ENCODE data around the gene CACNB2.
"Not testable (repeated sequence)": the region's sequence is repeated elsewhere in the genome, so short reads cannot be mapped to it uniquely, and the experiment has no call there.

CACNB2 gene

GRCh38 chr10:18533896-18534295 lies 393.7 kb downstream of the CACNB2 start:
- no peak for DNase-seq

DNA sequence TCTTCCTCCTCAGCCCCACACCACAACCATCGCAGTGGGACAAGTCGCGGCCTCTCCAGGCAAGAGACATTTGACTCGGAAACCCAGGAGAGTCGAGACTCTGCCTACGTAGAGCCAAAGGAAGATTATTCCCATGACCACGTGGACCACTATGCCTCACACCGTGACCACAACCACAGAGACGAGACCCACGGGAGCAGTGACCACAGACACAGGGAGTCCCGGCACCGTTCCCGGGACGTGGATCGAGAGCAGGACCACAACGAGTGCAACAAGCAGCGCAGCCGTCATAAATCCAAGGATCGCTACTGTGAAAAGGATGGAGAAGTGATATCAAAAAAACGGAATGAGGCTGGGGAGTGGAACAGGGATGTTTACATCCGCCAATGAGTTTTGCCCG lies 399.1 kb downstream of the CACNB2 start:
- DNase-seq, result no peak

DNA sequence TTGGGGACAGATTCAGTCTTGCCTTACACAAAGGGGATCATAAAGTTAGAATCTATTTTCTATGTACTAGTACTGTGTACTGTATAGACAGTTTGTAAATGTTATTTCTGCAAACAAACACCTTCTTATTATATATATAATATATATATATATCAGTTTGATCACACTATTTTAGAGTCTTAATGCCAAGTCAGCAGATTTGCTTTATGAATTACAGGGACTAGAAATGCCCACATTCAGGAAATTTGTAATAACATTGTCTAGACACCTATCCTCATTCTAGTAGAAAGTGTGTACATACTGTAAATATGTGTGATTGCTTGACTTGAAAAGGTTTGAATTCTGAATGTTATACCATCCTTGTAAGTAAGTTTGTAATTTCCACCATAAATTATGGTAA lies 400.0 kb downstream of the CACNB2 start:
- no peak for DNase-seq

DNA sequence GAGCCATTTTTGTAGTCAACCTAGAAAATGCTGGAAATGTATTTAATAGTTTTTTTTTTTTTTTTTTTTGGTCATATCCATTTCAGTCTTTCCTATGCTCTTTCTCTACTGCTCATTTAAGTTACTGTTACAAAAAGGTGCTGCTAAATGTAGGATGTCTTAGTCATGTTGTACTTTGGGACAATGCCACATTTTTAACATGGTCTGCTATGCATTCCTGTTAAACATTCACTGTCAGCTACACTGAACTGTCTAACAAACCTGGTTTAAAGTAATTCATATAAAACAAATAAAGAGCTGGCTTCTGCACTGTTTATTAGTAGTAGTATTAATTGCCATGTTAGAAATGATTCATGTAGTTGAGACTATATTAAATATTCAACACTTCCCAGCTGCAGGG lies 402.6 kb downstream of the CACNB2 start:
- no peak for DNase-seq

GRCh38 chr10:18545621-18546305 lies 405.5 kb downstream of the CACNB2 start:
- DNase-seq, result no peak

DNA sequence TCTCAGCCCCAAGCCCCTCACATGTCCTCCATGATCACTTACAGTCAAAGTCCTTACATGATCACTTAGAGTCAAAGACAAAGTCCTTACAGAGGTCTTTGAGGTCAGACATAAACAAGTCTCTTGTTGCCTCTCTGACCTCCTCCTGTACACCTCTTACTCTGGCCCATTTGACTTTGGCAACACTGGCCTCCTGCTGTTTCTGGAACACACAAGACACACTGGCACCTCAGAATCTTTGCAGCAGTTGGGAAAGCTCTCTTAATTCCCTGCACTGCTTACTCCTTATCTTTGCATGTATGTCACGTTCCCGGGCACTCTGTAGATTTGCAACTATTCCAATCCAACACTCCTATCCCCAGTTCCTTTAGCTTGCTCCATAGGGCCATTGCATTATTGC lies 408.9 kb downstream of the CACNB2 start:
- DNase-seq, result no peak

- no peak for DNase-seq
These were observed 411.2 kb downstream of the CACNB2 start for GRCh38 chr10:18551473-18551872.

GRCh38 chr10:18554479-18554878 lies 414.3 kb downstream of the CACNB2 start:
- DNase-seq, result no peak

GRCh38 chr10:18556522-18557147 lies 416.4 kb downstream of the CACNB2 start:
- DNase-seq, result no peak

GRCh38 chr10:18557960-18558359 lies 417.7 kb downstream of the CACNB2 start:
- DNase-seq, result no peak

GRCh38 chr10:18561861-18562551 lies 421.8 kb downstream of the CACNB2 start:
- no peak for DNase-seq

GRCh38 chr10:18563003-18563726 lies 422.9 kb downstream of the CACNB2 start:
- DNase-seq, result no peak

- no peak for DNase-seq
These were observed 424.8 kb downstream of the CACNB2 start for GRCh38 chr10:18565006-18565405.

- no peak for DNase-seq
These were observed 426.0 kb downstream of the CACNB2 start for GRCh38 chr10:18566177-18566576.

DNA sequence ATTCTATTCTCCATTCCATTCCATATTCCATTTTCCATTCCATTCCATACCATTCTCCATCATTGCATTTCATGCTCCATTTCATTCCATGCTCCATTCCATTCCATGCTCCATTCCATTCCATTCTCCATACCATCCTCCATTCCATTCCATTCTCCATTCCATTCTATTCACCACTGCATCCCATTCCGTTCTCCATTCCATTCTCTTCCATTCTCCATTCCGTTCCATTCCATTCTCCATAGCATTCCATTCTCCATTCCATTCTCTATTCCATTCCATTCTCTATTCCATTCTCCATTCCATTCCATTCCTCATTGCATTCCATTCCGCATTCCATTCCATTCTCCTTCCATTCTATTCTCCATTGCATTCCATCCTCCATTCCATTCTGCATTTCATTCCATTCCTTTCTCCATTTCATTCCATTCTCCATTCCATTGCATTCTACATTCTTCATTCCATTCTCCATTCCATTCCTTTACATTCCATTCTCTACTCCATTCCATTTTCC lies 427.2 kb downstream of the CACNB2 start:
- no peak for DNase-seq

DNA sequence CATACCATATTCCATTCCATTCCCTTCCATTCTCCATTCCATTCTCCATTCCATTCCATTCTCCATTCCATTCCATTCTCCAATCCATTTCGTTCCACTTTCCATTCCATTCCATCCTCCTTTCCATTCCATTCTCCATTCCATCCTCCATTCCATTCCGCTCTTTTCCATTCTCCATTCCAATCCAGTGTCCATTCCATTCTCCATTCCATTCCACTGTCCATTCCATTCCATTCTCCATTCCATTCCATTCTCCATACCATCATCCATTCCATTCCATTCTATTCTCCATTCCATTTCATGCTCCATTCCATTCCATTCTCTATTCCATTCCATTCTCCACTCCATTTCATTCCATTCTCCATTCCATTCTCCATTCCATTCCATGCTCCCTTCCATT lies 430.2 kb downstream of the CACNB2 start:
- DNase-seq, result not testable (repeated sequence)

DNA sequence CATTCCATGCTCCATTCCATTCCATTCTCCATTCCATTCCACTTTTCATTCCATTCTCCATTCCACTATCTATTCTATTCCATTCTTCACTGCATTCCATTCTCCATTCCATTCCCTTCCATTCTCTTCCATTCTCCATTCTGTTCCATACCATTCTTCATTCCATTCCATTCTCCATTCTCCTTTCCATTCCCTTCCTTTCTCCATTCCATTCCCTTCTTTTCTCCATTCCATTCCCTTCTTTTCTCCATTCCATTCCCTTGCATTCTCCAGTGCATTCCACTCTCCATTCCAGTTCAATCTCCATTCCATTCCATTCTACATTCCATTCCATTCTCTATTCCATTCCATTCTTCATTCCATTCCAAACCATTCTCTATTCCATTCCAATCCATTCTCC lies 430.9 kb downstream of the CACNB2 start:
- DNase-seq, result no peak

DNA sequence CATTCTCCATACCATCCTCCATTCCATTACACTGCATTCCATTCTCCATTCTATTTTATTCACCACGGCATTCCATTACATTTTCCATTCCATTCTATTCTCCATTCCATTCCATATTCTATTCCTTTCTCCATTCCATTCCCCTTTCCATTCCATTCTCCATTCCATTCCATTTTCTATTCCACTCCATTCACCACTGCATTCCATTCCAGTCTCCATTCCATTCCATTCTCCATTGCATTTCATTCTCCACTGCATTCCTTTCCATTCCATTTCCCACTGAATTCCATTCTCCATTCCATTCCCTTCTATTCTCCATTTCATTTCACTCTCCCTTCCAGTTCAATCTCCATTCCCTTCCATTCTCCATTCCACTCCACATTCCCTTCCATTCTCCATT lies 431.6 kb downstream of the CACNB2 start:
- DNase-seq, result no peak

- no peak for DNase-seq
These were observed 432.8 kb downstream of the CACNB2 start for GRCh38 chr10:18572959-18573561.

- no peak for DNase-seq
These were observed 436.4 kb downstream of the CACNB2 start for GRCh38 chr10:18576586-18576985.

DNA sequence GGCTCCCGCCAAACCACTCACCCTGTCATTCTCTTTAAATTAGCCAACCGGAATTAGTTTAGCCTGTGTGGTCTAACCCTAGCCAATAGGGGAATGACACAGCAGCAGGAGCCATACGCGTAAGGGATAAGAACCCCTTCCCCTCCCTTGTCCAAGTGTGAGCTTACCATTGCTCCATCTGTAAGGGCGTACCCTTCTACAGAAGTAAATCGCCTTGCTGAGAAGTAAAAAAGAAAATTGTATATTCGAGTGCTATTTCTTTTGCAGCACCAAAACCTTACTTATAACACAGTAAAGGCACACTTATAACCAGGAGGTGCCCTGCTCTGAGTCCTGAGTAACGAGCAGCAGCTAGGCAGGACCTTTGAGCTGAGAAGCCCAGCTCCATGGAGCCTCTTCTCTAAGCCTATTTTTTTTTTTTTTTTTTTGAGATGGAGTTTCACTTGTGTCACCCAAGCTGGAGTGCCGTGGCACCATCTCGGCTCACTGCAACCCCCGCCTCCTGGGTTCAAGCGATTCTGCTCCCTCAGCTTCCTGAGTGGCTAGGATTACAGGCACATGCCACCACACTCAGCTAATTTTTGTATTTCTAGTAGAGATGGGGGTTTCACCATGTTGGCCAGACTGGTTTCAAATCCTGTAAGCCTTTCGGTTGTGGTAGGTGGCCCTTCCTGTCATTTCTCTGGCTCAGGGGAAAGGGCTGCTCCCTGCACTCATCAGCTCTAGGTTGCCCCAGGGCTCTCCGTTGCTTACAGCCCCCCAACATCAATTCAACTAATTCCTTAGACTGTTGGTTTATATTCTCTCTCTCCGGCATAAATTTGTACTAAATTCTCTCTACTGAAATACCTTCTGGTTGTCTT lies 437.8 kb downstream of the CACNB2 start:
- DNase-seq, result no peak

DNA sequence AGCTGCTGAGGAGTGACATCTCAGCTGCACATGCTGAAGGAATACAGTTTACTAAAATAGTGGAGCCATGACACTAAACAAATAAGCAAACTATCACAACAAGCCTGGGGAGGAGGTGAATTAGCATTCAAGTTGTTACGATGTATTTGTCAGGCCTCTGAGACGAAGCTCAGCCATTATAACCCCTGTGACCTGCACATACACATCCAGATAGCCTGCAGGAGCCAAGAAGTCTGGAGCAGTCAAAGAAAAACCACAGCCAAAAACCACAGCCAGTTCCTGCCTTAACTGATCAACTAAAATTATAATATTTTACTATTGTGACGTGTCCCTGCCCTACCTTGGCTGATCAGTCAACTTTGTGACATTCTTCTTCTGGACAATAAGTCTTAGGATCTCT lies 442.6 kb downstream of the CACNB2 start:
- DNase-seq, result no peak

Data from femur (tissue), 1 donor.